IPS DF 4.7 (cell line): Measurements from ENCODE around the gene FGFBP3.
"Not testable (repeated sequence)": the region's sequence is repeated elsewhere in the genome, so short reads cannot be mapped to it uniquely, and the experiment has no call there.

ENCODE experiments used
- DNase-seq: peaks from one replicate; pipeline ENCODE4 v3.0.0-alpha.2; 2013; ENCODE audit warnings: low spot score; ENCODE audit errors: extremely low read depth

The FGFBP3 gene

GRCh38 chr10:91901784-91902677 lies 7.3 kb downstream of the FGFBP3 start:
- no peak for DNase-seq

GRCh38 chr10:91897421-91897820 lies 11.9 kb downstream of the FGFBP3 start:
- no peak for DNase-seq

GRCh38 chr10:91896212-91896756 lies 13.0 kb downstream of the FGFBP3 start:
- DNase-seq: no peak

GRCh38 chr10:91894261-91894685 lies 15.0 kb downstream of the FGFBP3 start:
- DNase-seq: not testable (repeated sequence)

- DNase-seq: no peak
Observed at GRCh38 chr10:91893051-91893450, 16.2 kb downstream of the FGFBP3 start.

GRCh38 chr10:91891125-91892001 lies 17.9 kb downstream of the FGFBP3 start:
- DNase-seq: no peak

- DNase-seq: peak; percentile 85
Observed at GRCh38 chr10:91887272-91888076, 21.8 kb downstream of the FGFBP3 start.

GRCh38 chr10:91886954-91887271 lies 22.4 kb downstream of the FGFBP3 start:
- DNase-seq: no peak

GRCh38 chr10:91885362-91886079 lies 23.8 kb downstream of the FGFBP3 start:
- DNase-seq: no peak

- no peak for DNase-seq
Observed at GRCh38 chr10:91884536-91884935, 24.8 kb downstream of the FGFBP3 start.

GRCh38 chr10:91883549-91884444 lies 25.5 kb downstream of the FGFBP3 start:
- no peak for DNase-seq

- no peak for DNase-seq
Observed at GRCh38 chr10:91880310-91880709, 29.0 kb downstream of the FGFBP3 start.

- DNase-seq: no peak
Observed at GRCh38 chr10:91879515-91880170, 29.6 kb downstream of the FGFBP3 start.

- DNase-seq: no peak
Observed at GRCh38 chr10:91875779-91876178, 33.5 kb downstream of the FGFBP3 start.

GRCh38 chr10:91875156-91875555 lies 34.1 kb downstream of the FGFBP3 start:
- DNase-seq: no peak

- no peak for DNase-seq
Observed at GRCh38 chr10:91865562-91866081, 43.7 kb downstream of the FGFBP3 start.

- no peak for DNase-seq
Observed at GRCh38 chr10:91864744-91865143, 44.5 kb downstream of the FGFBP3 start.

- DNase-seq: no peak
Observed at GRCh38 chr10:91864099-91864498, 45.2 kb downstream of the FGFBP3 start.

GRCh38 chr10:91860885-91861284 lies 48.4 kb downstream of the FGFBP3 start:
- DNase-seq: no peak
